Measurements from ENCODE around the gene CD209. TPM values are rescaled to one million over a fixed set of nuclear protein-coding genes. Genes with fewer than 3 reads are reported as not detected.

The CD209 gene
- total RNA-seq, 1 experiment from 2014 or later, result not detected

GRCh38 chr19:7690779-7691258, 56.5 kb downstream of the CD209 start:
- intact Hi-C loops (cut with micrococcal nuclease; ENCODE audit: unreplicated experiment), result no loop called here
- DNase-seq (ENCODE audit: low spot score), result no peak
- peaks cover 16% of the 10 kb centered on the region for H3K27me3 ChIP-seq (replicated peaks; ENCODE audit: insufficient read depth, low read depth, low read length, poor library complexity)
- no peaks in the 10 kb centered on the region for H3K4me1 ChIP-seq (ENCODE audit: insufficient read depth, low read length, poor library complexity, severe bottlenecking)
- H3K9me3 ChIP-seq (ENCODE audit: low read depth, low read length, poor library complexity, severe bottlenecking), result no peaks in the 10 kb centered on the region
- CTCF ChIA-PET, result no interaction called here
- BruUV-seq (replicated peaks), result no TSS peak
- POLR2A ChIA-PET (ENCODE audit: low non-redundant PET), result no interaction called here
- H3K27ac ChIP-seq (ENCODE audit: low read depth, low read length, poor library complexity, severe bottlenecking), result no peak overlapping the region
- TF ChIP-seq CTCF (conservative IDR thresholded peaks at IDR 0.05; ENCODE audit: low read depth, low read length) (no peak), EZH2 (IDR thresholded peaks at IDR 0.05; ENCODE audit: borderline replicate concordance, low read depth, low read length, poor library complexity, severe bottlenecking) (no peak)
- no peak overlapping the region for H3K4me3 ChIP-seq (ENCODE audit: low read depth, low read length, poor library complexity, severe bottlenecking)
- H3K36me3 ChIP-seq (ENCODE audit: insufficient read depth, low read length, poor library complexity, severe bottlenecking), result no peaks in the 10 kb centered on the region

Other genes starting within 250 kb of the CD209 start
- 44.1 and 48.2 TPM in 2 replicates for gene ZNF358, start 231.4 kb downstream of the CD209 start, total RNA-seq (2021)
- gene MCOLN1, start 224.9 kb downstream of the CD209 start, total RNA-seq (2021), result 25.7 and 28.4 TPM in 2 replicates
- gene PNPLA6, start 211.8 kb downstream of the CD209 start, total RNA-seq (2021), result 70.4 and 73.9 TPM in 2 replicates
- 1.2 and 3.4 TPM in 2 replicates for gene CAMSAP3, start 151.7 kb downstream of the CD209 start, total RNA-seq (2021)
- gene XAB2, start 118.0 kb downstream of the CD209 start, total RNA-seq (2021), result 46.8 and 50.4 TPM in 2 replicates
- 129 and 130 TPM in 2 replicates for gene PET100, start 117.7 kb downstream of the CD209 start, total RNA-seq (2021)
- gene PCP2, start 113.8 kb downstream of the CD209 start, total RNA-seq (2021), result not detected in 2 replicates
- gene STXBP2, start 110.4 kb downstream of the CD209 start, total RNA-seq (2021), result 49.8 and 60.0 TPM in 2 replicates
- gene RETN, start 78.5 kb downstream of the CD209 start, total RNA-seq (2021), result not detected in 2 replicates
- gene MCEMP1, start 70.4 kb downstream of the CD209 start, total RNA-seq (2021), result 4.0 and 4.1 TPM in 2 replicates
- 105 and 107 TPM in 2 replicates for gene TRAPPC5, start 66.7 kb downstream of the CD209 start, total RNA-seq (2021)
- not detected in 2 replicates for gene FCER2, start 45.4 kb downstream of the CD209 start, total RNA-seq (2021)
- gene CLEC4G, start 15.4 kb downstream of the CD209 start, total RNA-seq (2021), result not detected in 2 replicates
- gene CLEC4M, start 15.7 kb upstream of the CD209 start, total RNA-seq (2021), result not detected in 2 replicates
- 4.8 and 8.8 TPM in 2 replicates for gene EVI5L, start 82.7 kb upstream of the CD209 start, total RNA-seq (2021)
- 3.3 and 4.9 TPM in 2 replicates for gene PRR36, start 126.9 kb upstream of the CD209 start, total RNA-seq (2021)
- 0.77 and 0.79 TPM in 2 replicates for gene LRRC8E, start 141.0 kb upstream of the CD209 start, total RNA-seq (2021)
- 46.1 and 46.7 TPM in 2 replicates for gene MAP2K7, start 156.3 kb upstream of the CD209 start, total RNA-seq (2021)
- gene TGFBR3L, start 167.3 kb upstream of the CD209 start, total RNA-seq (2021), result 1.4 and 1.6 TPM in 2 replicates
- 30.2 and 34.4 TPM in 2 replicates for gene SNAPC2, start 172.8 kb upstream of the CD209 start, total RNA-seq (2021)
- gene CTXN1, start 178.6 kb upstream of the CD209 start, total RNA-seq (2021), result 71.7 and 85.5 TPM in 2 replicates
- gene TIMM44, start 196.1 kb upstream of the CD209 start, total RNA-seq (2021), result 153 and 169 TPM in 2 replicates

Data from A673 (cell line).